Measurements from ENCODE around the gene ZBED6. TPM values are rescaled to one million over a fixed set of nuclear protein-coding genes. Genes with fewer than 3 reads are reported as not detected.

The ZBED6 gene
- polyA plus RNA-seq, 1 of the 3 experiments (the other 2 are of a cell fraction) = 2.5 TPM

- TF ChIP-seq REST (IDR thresholded peaks at IDR 0.05; ENCODE audit: low read depth, low read length) (no peak), GABPA (IDR thresholded peaks at IDR 0.05; ENCODE audit: low read depth) (no peak), ELF1 (IDR thresholded peaks at IDR 0.05) (no peak)
Measured at GRCh38 chr1:203778146-203778545, 17.3 kb upstream of the ZBED6 start (continued).

GRCh38 chr1:203778789-203779188, 16.6 kb upstream of the ZBED6 start:
- TF ChIP-seq EZH2phosphoT487 (IDR thresholded peaks at IDR 0.05; ENCODE audit: borderline replicate concordance, low read depth) = no peak
- TF ChIP-seq RCOR1 (IDR thresholded peaks at IDR 0.05; ENCODE audit: low read length) = no peak
- no peak for TF ChIP-seq TEAD4 (IDR thresholded peaks at IDR 0.05; ENCODE audit: borderline replicate concordance, insufficient read depth)
- no peak for TF ChIP-seq MEF2A (IDR thresholded peaks at IDR 0.05; ENCODE audit: borderline replicate concordance, low read depth)
- TF ChIP-seq CHD2 (IDR thresholded peaks at IDR 0.05; ENCODE audit: low read length, partially characterized antibody) = no peak
- TF ChIP-seq PBX3 (IDR thresholded peaks at IDR 0.05) = no peak
- TF ChIP-seq IRF3 (IDR thresholded peaks at IDR 0.05; ENCODE audit: low read depth, low read length) = no peak
- TF ChIP-seq EP300 (IDR thresholded peaks at IDR 0.05; ENCODE audit: borderline replicate concordance in 1 of 2, low read depth in 1 of 2, low read length in 1 of 2) = no peak
- no peak for TF ChIP-seq MAX (IDR thresholded peaks at IDR 0.05; ENCODE audit: low read depth)
- 93% methylated on average over 4 of the region's 4 CpGs for WGBS (ENCODE audit: low lambda C conversion rate)
- Histone ChIP-seq H3K4me1 (ENCODE audit: control insufficient read depth in 1 of 2, insufficient read depth in 2 of 2, low read depth in 1 of 2, low read length in 1 of 2) (peaks cover 0 to 3% of the 10 kb centered on the region in 2 experiments; a peak in 1 of 4 replicates), H3K4me2 (no peak overlapping the region), H3K79me2 (ENCODE audit: insufficient read depth) (no peaks in the 10 kb centered on the region), H2AFZ (ENCODE audit: low read depth) (no peak overlapping the region), H3K27ac (ENCODE audit: low read depth in 2 of 2, low read length in 1 of 2) (no peak overlapping the region), H3K36me3 (replicated peaks in 1 of 2; ENCODE audit: control insufficient read depth in 1 of 2, insufficient read depth in 2 of 2, low read length in 1 of 2) (no peaks in the 10 kb centered on the region), H3K9me2 (no peaks in the 10 kb centered on the region), H3K9me3 (no peaks in the 10 kb centered on the region), H4K20me1 (ENCODE audit: insufficient read depth) (no peaks in the 10 kb centered on the region), H3K9ac (no peak overlapping the region), H3F3A (replicated peaks; ENCODE audit: insufficient read depth) (no peaks in the 10 kb centered on the region), H3K4me3 (ENCODE audit: low read depth in 2 of 2, low read length in 1 of 2) (no peak overlapping the region), H3K27me3 (ENCODE audit: insufficient read depth) (no peaks in the 10 kb centered on the region)
- CTCF ChIA-PET = no interaction called here
- POLR2A ChIA-PET = no interaction called here
- DNase-seq = no peak

Data from SK-N-SH (cell line).